ENCODE data around the gene PLCB4.

PLCB4 gene

GRCh38 chr20:9440892-9441291 is 372.0 kb downstream of the PLCB4 start:
- DNase-seq (ENCODE audit: insufficient read length, low spot score) = no peak
- no peak for TF ChIP-seq TAF1 (IDR thresholded peaks at IDR 0.05; ENCODE audit: low read depth, low read length)
- no peak for TF ChIP-seq POLR2AphosphoS5 (IDR thresholded peaks at IDR 0.05; ENCODE audit: low read depth, low read length)
- TF ChIP-seq POU2F2 (IDR thresholded peaks at IDR 0.05; ENCODE audit: low read depth, low read length) = no peak
- TF ChIP-seq PAX5 (IDR thresholded peaks at IDR 0.05; ENCODE audit: insufficient read depth, low read length, severe bottlenecking) = no peak
- no peak for TF ChIP-seq POLR2A (IDR thresholded peaks at IDR 0.05; ENCODE audit: low read depth, low read length)
- no peak for TF ChIP-seq SPI1 (IDR thresholded peaks at IDR 0.05; ENCODE audit: low read depth, low read length)
- no peak for FAIRE-seq

GRCh38 chr20:9441948-9442347 is 373.1 kb downstream of the PLCB4 start:
- FAIRE-seq (no peak), DNase-seq (ENCODE audit: insufficient read length, low spot score) (no peak)
- TF ChIP-seq POLR2A (IDR thresholded peaks at IDR 0.05; ENCODE audit: low read depth, low read length) = no peak
- no peak for TF ChIP-seq POU2F2 (IDR thresholded peaks at IDR 0.05; ENCODE audit: low read depth, low read length)
- no peak for TF ChIP-seq TAF1 (IDR thresholded peaks at IDR 0.05; ENCODE audit: low read depth, low read length)
- TF ChIP-seq SPI1 (IDR thresholded peaks at IDR 0.05; ENCODE audit: low read depth, low read length) = 0 out of 2 replicates have a peak, but pooled peaks have one; percentile 2
- TF ChIP-seq POLR2AphosphoS5 (IDR thresholded peaks at IDR 0.05; ENCODE audit: low read depth, low read length) = no peak
- no peak for TF ChIP-seq PAX5 (IDR thresholded peaks at IDR 0.05; ENCODE audit: insufficient read depth, low read length, severe bottlenecking)

GRCh38 chr20:9442858-9443257 is 374.0 kb downstream of the PLCB4 start:
- peak; percentile 5 for DNase-seq (ENCODE audit: insufficient read length, low spot score)
- no peak for FAIRE-seq
- no peak for TF ChIP-seq PAX5 (IDR thresholded peaks at IDR 0.05; ENCODE audit: insufficient read depth, low read length, severe bottlenecking)
- no peak for TF ChIP-seq TAF1 (IDR thresholded peaks at IDR 0.05; ENCODE audit: low read depth, low read length)
- TF ChIP-seq POLR2A (IDR thresholded peaks at IDR 0.05; ENCODE audit: low read depth, low read length) = no peak
- no peak for TF ChIP-seq POLR2AphosphoS5 (IDR thresholded peaks at IDR 0.05; ENCODE audit: low read depth, low read length)
- TF ChIP-seq SPI1 (IDR thresholded peaks at IDR 0.05; ENCODE audit: low read depth, low read length) = no peak
- TF ChIP-seq POU2F2 (IDR thresholded peaks at IDR 0.05; ENCODE audit: low read depth, low read length) = no peak

DNA sequence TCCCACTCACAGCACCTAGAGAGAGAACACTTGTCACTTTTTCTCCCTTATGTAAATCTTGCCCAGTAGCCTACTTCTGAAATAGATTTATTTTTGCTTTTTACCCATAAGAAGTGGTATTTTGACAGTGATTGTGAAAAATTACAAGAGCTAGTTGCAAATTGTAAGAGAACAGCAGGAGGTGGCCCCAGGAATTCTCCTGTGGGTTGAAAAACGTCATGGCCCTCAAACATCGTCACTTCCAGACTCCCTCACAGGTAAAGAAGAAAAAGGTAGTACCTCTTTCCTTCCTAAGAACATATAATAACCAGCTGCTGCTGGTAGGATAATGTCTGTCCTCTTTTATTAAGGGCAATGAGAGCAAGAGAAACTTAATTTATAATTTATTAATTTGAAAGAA is 376.0 kb downstream of the PLCB4 start:
- FAIRE-seq = no peak

DNA sequence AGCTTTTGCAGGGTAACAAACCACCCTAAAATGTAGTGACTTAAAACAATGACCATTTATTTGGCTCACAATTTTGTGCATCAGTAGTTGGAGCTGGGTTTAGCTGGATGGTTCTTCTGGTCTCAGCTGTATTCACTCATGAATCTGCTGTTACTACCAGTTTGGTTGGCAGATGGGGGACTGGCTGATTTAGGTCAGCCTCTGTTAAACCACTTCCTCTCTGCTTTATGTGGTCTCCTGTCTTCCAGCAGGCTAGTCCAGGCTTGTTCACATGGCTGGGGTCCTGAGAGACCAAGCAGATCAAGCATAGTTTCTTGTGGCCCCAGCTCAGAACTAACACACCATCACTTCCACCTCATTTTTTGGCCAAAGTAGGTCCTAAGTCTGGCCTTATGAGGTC is 378.3 kb downstream of the PLCB4 start:
- no peak for DNase-seq (ENCODE audit: insufficient read length, low spot score)
- no peak for TF ChIP-seq POLR2AphosphoS5 (IDR thresholded peaks at IDR 0.05; ENCODE audit: low read depth, low read length)
- TF ChIP-seq POU2F2 (IDR thresholded peaks at IDR 0.05; ENCODE audit: low read depth, low read length) = no peak
- no peak for TF ChIP-seq PAX5 (IDR thresholded peaks at IDR 0.05; ENCODE audit: insufficient read depth, low read length, severe bottlenecking)
- TF ChIP-seq TAF1 (IDR thresholded peaks at IDR 0.05; ENCODE audit: low read depth, low read length) = no peak
- TF ChIP-seq SPI1 (IDR thresholded peaks at IDR 0.05; ENCODE audit: low read depth, low read length) = no peak
- TF ChIP-seq POLR2A (IDR thresholded peaks at IDR 0.05; ENCODE audit: low read depth, low read length) = no peak
- FAIRE-seq = no peak

More for the DNA sequence above, 376.0 kb downstream of the PLCB4 start:
- DNase-seq (ENCODE audit: insufficient read length, low spot score) = no peak
- TF ChIP-seq TAF1 (IDR thresholded peaks at IDR 0.05; ENCODE audit: low read depth, low read length) (no peak), POLR2A (IDR thresholded peaks at IDR 0.05; ENCODE audit: low read depth, low read length) (no peak), POU2F2 (IDR thresholded peaks at IDR 0.05; ENCODE audit: low read depth, low read length) (no peak), POLR2AphosphoS5 (IDR thresholded peaks at IDR 0.05; ENCODE audit: low read depth, low read length) (no peak), PAX5 (IDR thresholded peaks at IDR 0.05; ENCODE audit: insufficient read depth, low read length, severe bottlenecking) (no peak), SPI1 (IDR thresholded peaks at IDR 0.05; ENCODE audit: low read depth, low read length) (no peak)

GRCh38 chr20:9453201-9453600 is 384.3 kb downstream of the PLCB4 start:
- FAIRE-seq (no peak), DNase-seq (ENCODE audit: insufficient read length, low spot score) (no peak)
- TF ChIP-seq POLR2A (IDR thresholded peaks at IDR 0.05; ENCODE audit: low read depth, low read length) (no peak), POU2F2 (IDR thresholded peaks at IDR 0.05; ENCODE audit: low read depth, low read length) (no peak), TAF1 (IDR thresholded peaks at IDR 0.05; ENCODE audit: low read depth, low read length) (no peak), PAX5 (IDR thresholded peaks at IDR 0.05; ENCODE audit: insufficient read depth, low read length, severe bottlenecking) (no peak), POLR2AphosphoS5 (IDR thresholded peaks at IDR 0.05; ENCODE audit: low read depth, low read length) (no peak)

GRCh38 chr20:9454791-9455190 is 385.9 kb downstream of the PLCB4 start:
- no peak for DNase-seq (ENCODE audit: insufficient read length, low spot score)
- TF ChIP-seq POLR2A (IDR thresholded peaks at IDR 0.05; ENCODE audit: low read depth, low read length) (no peak), TAF1 (IDR thresholded peaks at IDR 0.05; ENCODE audit: low read depth, low read length) (no peak), PAX5 (IDR thresholded peaks at IDR 0.05; ENCODE audit: insufficient read depth, low read length, severe bottlenecking) (no peak), POU2F2 (IDR thresholded peaks at IDR 0.05; ENCODE audit: low read depth, low read length) (no peak), SPI1 (IDR thresholded peaks at IDR 0.05; ENCODE audit: low read depth, low read length) (no peak), POLR2AphosphoS5 (IDR thresholded peaks at IDR 0.05; ENCODE audit: low read depth, low read length) (no peak)
- no peak for FAIRE-seq

GRCh38 chr20:9457136-9457535 is 388.2 kb downstream of the PLCB4 start:
- TF ChIP-seq SPI1 (IDR thresholded peaks at IDR 0.05; ENCODE audit: low read depth, low read length) = no peak
- no peak for TF ChIP-seq POU2F2 (IDR thresholded peaks at IDR 0.05; ENCODE audit: low read depth, low read length)
- no peak for TF ChIP-seq TAF1 (IDR thresholded peaks at IDR 0.05; ENCODE audit: low read depth, low read length)
- TF ChIP-seq POLR2A (IDR thresholded peaks at IDR 0.05; ENCODE audit: low read depth, low read length) = no peak
- no peak for TF ChIP-seq PAX5 (IDR thresholded peaks at IDR 0.05; ENCODE audit: insufficient read depth, low read length, severe bottlenecking)
- no peak for TF ChIP-seq POLR2AphosphoS5 (IDR thresholded peaks at IDR 0.05; ENCODE audit: low read depth, low read length)
- no peak for DNase-seq (ENCODE audit: insufficient read length, low spot score)
- FAIRE-seq = no peak

GRCh38 chr20:9458138-9458796 is 389.4 kb downstream of the PLCB4 start:
- no peak for TF ChIP-seq TAF1 (IDR thresholded peaks at IDR 0.05; ENCODE audit: low read depth, low read length)
- no peak for TF ChIP-seq PAX5 (IDR thresholded peaks at IDR 0.05; ENCODE audit: insufficient read depth, low read length, severe bottlenecking)
- no peak for TF ChIP-seq POLR2AphosphoS5 (IDR thresholded peaks at IDR 0.05; ENCODE audit: low read depth, low read length)
- TF ChIP-seq POLR2A (IDR thresholded peaks at IDR 0.05; ENCODE audit: low read depth, low read length) = no peak
- no peak for TF ChIP-seq POU2F2 (IDR thresholded peaks at IDR 0.05; ENCODE audit: low read depth, low read length)
- no peak for TF ChIP-seq SPI1 (IDR thresholded peaks at IDR 0.05; ENCODE audit: low read depth, low read length)
- no peak for DNase-seq (ENCODE audit: insufficient read length, low spot score)

More at GRCh38 chr20:9458138-9458796, 389.4 kb downstream of the PLCB4 start:
- no peak for FAIRE-seq
